ENCODE measurements around the gene RBM46. TPM values are rescaled to one million over a fixed set of nuclear protein-coding genes. Genes with fewer than 3 reads are reported as not detected.

RBM46 gene
- total RNA-seq, 2 donors from 2014 or later = 11.9 TPM; not detected in 1

DNA sequence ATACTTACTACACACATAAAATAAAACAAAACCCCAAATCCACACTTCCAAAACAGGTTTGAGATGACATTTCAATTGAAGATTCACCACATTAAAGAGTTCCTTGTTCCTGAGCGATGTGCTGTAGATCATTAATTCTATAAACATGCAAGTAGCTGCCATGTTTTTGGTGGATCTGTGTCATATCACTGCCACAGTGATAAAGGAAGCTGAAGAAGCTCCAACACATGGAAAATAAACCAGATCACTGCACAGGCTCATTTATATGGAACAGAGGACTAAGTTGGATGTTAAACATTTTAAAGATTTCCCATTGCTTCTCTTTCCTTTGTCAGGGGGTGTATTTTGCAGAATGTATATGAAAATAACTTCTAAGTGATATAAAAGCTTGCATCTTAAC is 2.8 kb upstream of the RBM46 start:
- no peaks in the 10 kb centered on the region for H3K9me3 ChIP-seq
- intact Hi-C loops (cut with DNase I) = loop anchor here (5.0 to 10.0 kb wide), 2 partner anchors 141 to 223 kb away; partner anchors contain the start of gene PLRG1
- no peaks in the 10 kb centered on the region for H3K4me1 ChIP-seq (replicated peaks)
- no peaks in the 10 kb centered on the region for H3K27me3 ChIP-seq (replicated peaks; ENCODE audit: insufficient read depth)
- WGBS = 91% methylated on average over 1 of the region's 1 CpG
- H3K4me3 ChIP-seq = no peak overlapping the region
- no peaks in the 10 kb centered on the region for H3K36me3 ChIP-seq
- no peak overlapping the region for H3K27ac ChIP-seq
- TF ChIP-seq, protein P1, sequence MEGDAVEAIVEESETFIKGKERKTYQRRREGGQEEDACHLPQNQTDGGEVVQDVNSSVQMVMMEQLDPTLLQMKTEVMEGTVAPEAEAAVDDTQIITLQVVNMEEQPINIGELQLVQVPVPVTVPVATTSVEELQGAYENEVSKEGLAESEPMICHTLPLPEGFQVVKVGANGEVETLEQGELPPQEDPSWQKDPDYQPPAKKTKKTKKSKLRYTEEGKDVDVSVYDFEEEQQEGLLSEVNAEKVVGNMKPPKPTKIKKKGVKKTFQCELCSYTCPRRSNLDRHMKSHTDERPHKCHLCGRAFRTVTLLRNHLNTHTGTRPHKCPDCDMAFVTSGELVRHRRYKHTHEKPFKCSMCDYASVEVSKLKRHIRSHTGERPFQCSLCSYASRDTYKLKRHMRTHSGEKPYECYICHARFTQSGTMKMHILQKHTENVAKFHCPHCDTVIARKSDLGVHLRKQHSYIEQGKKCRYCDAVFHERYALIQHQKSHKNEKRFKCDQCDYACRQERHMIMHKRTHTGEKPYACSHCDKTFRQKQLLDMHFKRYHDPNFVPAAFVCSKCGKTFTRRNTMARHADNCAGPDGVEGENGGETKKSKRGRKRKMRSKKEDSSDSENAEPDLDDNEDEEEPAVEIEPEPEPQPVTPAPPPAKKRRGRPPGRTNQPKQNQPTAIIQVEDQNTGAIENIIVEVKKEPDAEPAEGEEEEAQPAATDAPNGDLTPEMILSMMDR (IDR thresholded peaks at IDR 0.05) = no peak
- TF ChIP-seq POLR2A (IDR thresholded peaks at IDR 0.05) (no peak), POLR2AphosphoS5 (IDR thresholded peaks at IDR 0.05) (no peak)
- DNase-seq (ENCODE audit: low spot score) = no peak

DNA sequence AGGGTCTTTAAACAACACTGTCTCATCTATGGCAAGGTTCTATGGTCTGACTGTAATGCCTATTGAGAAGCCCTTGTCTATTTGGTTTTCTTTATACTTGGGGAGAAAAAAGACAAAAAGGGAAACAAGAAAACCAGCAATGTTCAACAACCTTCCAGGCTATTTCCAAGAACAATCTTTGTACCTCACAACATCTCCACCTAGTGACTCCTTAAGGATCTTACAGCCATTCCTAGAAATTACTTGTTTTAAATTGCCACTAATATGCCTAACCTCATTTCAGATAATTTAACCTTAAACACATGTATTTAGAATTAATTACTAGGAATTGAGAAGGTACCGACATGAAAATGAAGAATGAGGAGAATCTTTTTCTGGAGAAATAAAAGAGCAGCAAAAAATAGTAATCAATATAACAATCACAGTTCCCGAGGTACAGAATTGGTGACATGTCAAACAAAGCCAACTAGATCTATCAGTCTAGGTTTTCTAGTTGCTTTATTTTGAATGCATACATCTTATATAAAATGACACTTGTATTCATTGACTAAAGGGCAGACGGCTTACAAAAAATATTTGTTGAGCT is 1.6 kb upstream of the RBM46 start:
- H3K4me1 ChIP-seq (replicated peaks) = no peaks in the 10 kb centered on the region
- TF ChIP-seq POLR2AphosphoS5 (IDR thresholded peaks at IDR 0.05) (no peak), POLR2A (IDR thresholded peaks at IDR 0.05) (no peak)
- TF ChIP-seq, protein P1 (IDR thresholded peaks at IDR 0.05) = peak in 3 of 4 experiments; percentile 20 to 49 (median 42)
- DNase-seq (ENCODE audit: low spot score) = no peak
- H3K4me3 ChIP-seq = no peak overlapping the region
- H3K27me3 ChIP-seq (replicated peaks; ENCODE audit: insufficient read depth) = no peaks in the 10 kb centered on the region
- intact Hi-C loops (cut with DNase I) = loop anchor here (5.0 to 10.0 kb wide), 2 partner anchors 142 to 225 kb away; partner anchors contain the start of gene PLRG1
- no peaks in the 10 kb centered on the region for H3K9me3 ChIP-seq
- H3K27ac ChIP-seq = no peak overlapping the region
- 39% methylated on average over 3 of the region's 3 CpGs for WGBS
- no peaks in the 10 kb centered on the region for H3K36me3 ChIP-seq

DNA sequence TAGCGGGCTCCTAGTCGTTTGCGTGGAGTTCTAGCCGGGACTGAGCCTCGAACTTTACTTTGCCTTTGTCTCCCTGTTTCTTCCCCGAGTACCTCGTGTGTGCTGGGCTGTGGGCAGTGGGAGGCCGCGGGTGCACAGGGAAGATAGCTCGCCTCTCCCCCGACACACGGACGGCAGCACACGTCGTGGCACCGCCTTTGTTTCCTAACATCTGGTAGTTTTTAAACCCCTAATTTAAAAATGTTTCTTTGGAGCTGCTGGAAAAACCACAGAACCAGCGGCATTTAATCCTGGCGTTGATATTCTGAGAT is 866 bp downstream of the RBM46 start:
- intact Hi-C loops (cut with DNase I) = no loop called here
- WGBS = 81% methylated on average over 18 of the region's 18 CpGs
- H3K27me3 ChIP-seq (replicated peaks; ENCODE audit: insufficient read depth) = no peaks in the 10 kb centered on the region
- H3K4me3 ChIP-seq = no peak overlapping the region
- no peak for DNase-seq (ENCODE audit: low spot score)
- no peaks in the 10 kb centered on the region for H3K9me3 ChIP-seq
- H3K4me1 ChIP-seq (replicated peaks) = no peaks in the 10 kb centered on the region
- no peak overlapping the region for H3K27ac ChIP-seq
- no peaks in the 10 kb centered on the region for H3K36me3 ChIP-seq
- no peak for TF ChIP-seq POLR2AphosphoS5 (IDR thresholded peaks at IDR 0.05)
- TF ChIP-seq POLR2A (IDR thresholded peaks at IDR 0.05) = no peak
- TF ChIP-seq, protein P1 (IDR thresholded peaks at IDR 0.05) = no peak

DNA sequence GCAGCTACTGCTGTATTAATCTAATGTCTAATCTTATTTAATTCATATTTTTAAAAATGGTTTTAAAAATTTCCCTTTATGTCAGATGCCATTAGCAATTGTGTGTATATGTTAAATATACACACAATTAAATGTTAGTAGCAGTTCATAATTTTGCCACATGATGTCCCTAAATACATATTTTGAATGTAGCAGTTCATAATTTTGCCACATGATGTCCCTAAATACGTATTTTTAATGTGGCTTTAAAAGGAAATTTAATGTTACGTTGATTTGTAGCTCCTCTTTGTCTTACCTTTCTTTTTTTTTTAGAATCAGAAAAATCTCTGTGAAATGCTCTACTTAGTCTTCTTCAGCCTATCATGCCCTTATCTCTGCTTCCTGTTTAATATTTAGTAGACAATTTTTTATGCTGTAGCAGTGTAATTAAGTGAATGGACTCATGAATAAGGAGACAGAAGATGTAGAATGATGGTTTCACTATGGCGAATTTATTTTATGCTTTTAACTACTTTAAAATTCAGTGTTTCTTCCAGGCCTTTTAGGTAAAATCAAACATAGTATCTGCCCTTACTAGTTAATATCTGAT is 26.1 kb downstream of the RBM46 start:
- intact Hi-C loops (cut with DNase I) = no loop called here
- H3K9me3 ChIP-seq = no peaks in the 10 kb centered on the region
- 15% methylated on average over 3 of the region's 3 CpGs for WGBS

More for the DNA sequence above, 26.1 kb downstream of the RBM46 start:
- H3K36me3 ChIP-seq = no peaks in the 10 kb centered on the region
- no peak overlapping the region for H3K4me3 ChIP-seq
- H3K27me3 ChIP-seq (replicated peaks; ENCODE audit: insufficient read depth) = no peaks in the 10 kb centered on the region
- TF ChIP-seq, protein P1 (IDR thresholded peaks at IDR 0.05) = peak in 3 of 4 experiments; percentile 37 to 54 (median 41)
- TF ChIP-seq POLR2A (IDR thresholded peaks at IDR 0.05) = no peak
- no peak overlapping the region for H3K27ac ChIP-seq
- DNase-seq (ENCODE audit: low spot score) = no peak
- H3K4me1 ChIP-seq (replicated peaks) = no peaks in the 10 kb centered on the region

All from prostate gland (tissue), 2 donors.